ENCODE results near the gene PKP4. TPM values are rescaled to one million over a fixed set of nuclear protein-coding genes. Genes with fewer than 3 reads are reported as not detected.

PKP4 gene
- polyA plus RNA-seq, 1 experiment, result 24.9 TPM

- no peak for TF ChIP-seq CTCF (IDR thresholded peaks at IDR 0.05; ENCODE audit: low read depth, low read length)
- H3K27ac ChIP-seq (ENCODE audit: low read depth, low read length), result no peak overlapping the region
- no peak overlapping the region for H3K4me3 ChIP-seq (ENCODE audit: low read depth, low read length)
- peaks cover 4% of the 10 kb centered on the region for H3K27me3 ChIP-seq (ENCODE audit: control insufficient read depth, insufficient read depth, low read length)
- CTCF ChIA-PET, result no interaction called here
- H3K9me3 ChIP-seq (ENCODE audit: control insufficient read depth, insufficient read depth, low read length), result no peaks in the 10 kb centered on the region
- POLR2A ChIA-PET, result no interaction called here
- no peak for DNase-seq (ENCODE audit: low read depth, low spot score)
Measured at GRCh38 chr2:158718196-158718585, 261.4 kb downstream of the PKP4 start.

GRCh38 chr2:158718851-158719250 lies 262.1 kb downstream of the PKP4 start:
- ChIA-PET CTCF (no interaction called here), POLR2A (no interaction called here)
- no peak overlapping the region for H3K27ac ChIP-seq (ENCODE audit: low read depth, low read length)
- no peak for TF ChIP-seq CTCF (IDR thresholded peaks at IDR 0.05; ENCODE audit: low read depth, low read length)
- peaks cover 4% of the 10 kb centered on the region for H3K27me3 ChIP-seq (ENCODE audit: control insufficient read depth, insufficient read depth, low read length)
- no peak for DNase-seq (ENCODE audit: low read depth, low spot score)
- H3K9me3 ChIP-seq (ENCODE audit: control insufficient read depth, insufficient read depth, low read length), result no peaks in the 10 kb centered on the region
- no peak overlapping the region for H3K4me3 ChIP-seq (ENCODE audit: low read depth, low read length)

GRCh38 chr2:158719403-158719802 lies 262.7 kb downstream of the PKP4 start:
- no peak for DNase-seq (ENCODE audit: low read depth, low spot score)
- no peak for TF ChIP-seq CTCF (IDR thresholded peaks at IDR 0.05; ENCODE audit: low read depth, low read length)
- peaks cover 4% of the 10 kb centered on the region for H3K27me3 ChIP-seq (ENCODE audit: control insufficient read depth, insufficient read depth, low read length)
- CTCF ChIA-PET, result no interaction called here
- H3K9me3 ChIP-seq (ENCODE audit: control insufficient read depth, insufficient read depth, low read length), result no peaks in the 10 kb centered on the region
- POLR2A ChIA-PET, result no interaction called here
- no peak overlapping the region for H3K27ac ChIP-seq (ENCODE audit: low read depth, low read length)
- H3K4me3 ChIP-seq (ENCODE audit: low read depth, low read length), result no peak overlapping the region

- no peak for TF ChIP-seq CTCF (IDR thresholded peaks at IDR 0.05; ENCODE audit: low read depth, low read length)
- ChIA-PET CTCF (interaction anchor here (0.6 to 1.2 kb wide), 2 partner anchors 10 to 700 kb away, joined by 3 read pairs; no protein-coding TSS in a partner anchor), POLR2A (no interaction called here)
- Histone ChIP-seq H3K27me3 (ENCODE audit: control insufficient read depth, insufficient read depth, low read length) (peaks cover 9% of the 10 kb centered on the region), H3K27ac (ENCODE audit: low read depth, low read length) (no peak overlapping the region), H3K4me3 (ENCODE audit: low read depth, low read length) (no peak overlapping the region), H3K9me3 (ENCODE audit: control insufficient read depth, insufficient read depth, low read length) (no peaks in the 10 kb centered on the region)
- DNase-seq (ENCODE audit: low read depth, low spot score), result no peak
Measured at GRCh38 chr2:158722266-158723105, 265.7 kb downstream of the PKP4 start.

GRCh38 chr2:158723181-158723838 lies 266.6 kb downstream of the PKP4 start:
- Histone ChIP-seq H3K27ac (ENCODE audit: low read depth, low read length) (no peak overlapping the region), H3K27me3 (ENCODE audit: control insufficient read depth, insufficient read depth, low read length) (peaks cover 7% of the 10 kb centered on the region), H3K9me3 (ENCODE audit: control insufficient read depth, insufficient read depth, low read length) (no peaks in the 10 kb centered on the region), H3K4me3 (ENCODE audit: low read depth, low read length) (no peak overlapping the region)
- POLR2A ChIA-PET, result no interaction called here
- DNase-seq (ENCODE audit: low read depth, low spot score), result no peak
- CTCF ChIA-PET, result no interaction called here
- no peak for TF ChIP-seq CTCF (IDR thresholded peaks at IDR 0.05; ENCODE audit: low read depth, low read length)

Data from AG04450 (cell line).